MCF 10A (cell line): ENCODE data around the gene TRERF1. TPM values are rescaled to one million over a fixed set of nuclear protein-coding genes. Genes with fewer than 3 reads are reported as not detected.

ENCODE experiments used
- BruUV-seq: library from RNA; stranded (reverse); fragments of 400-500 nt; replicated peaks from 2 replicates; lab custom pipeline; 2021; lab: Mats Ljungman, UMichigan
- CTCF ChIA-PET: fragments of 300-600 bp; sonication (Branson Sonifier 250); formaldehyde crosslinking; extraction: SDS; loops from one replicate; lab custom pipeline; 2021; ENCODE audit warnings: antibody characterized with exemption, inconsistent platforms; lab: Yijun Ruan, JAX
- POLR2A ChIA-PET: fragments of 300-600, 350-650 bp; sonication (Branson Sonifier 250); formaldehyde crosslinking; extraction: SDS; loops from one replicate; lab custom pipeline; 2020; ENCODE audit warnings: antibody characterized with exemption, inconsistent platforms; lab: Yijun Ruan, JAX
- DNase-seq: peaks from one replicate; pipeline ENCODE4 v3.0.0-alpha.2; 2018; ENCODE audit not compliant: unreplicated experiment
- H3K27ac Mint-ChIP-seq: one replicate; pipeline ENCODE4 v1.8.0; 2022; ENCODE audit warnings: mild to moderate bottlenecking, low read depth, mixed read lengths; ENCODE audit not compliant: unreplicated experiment
- H3K27me3 Mint-ChIP-seq: one replicate; pipeline ENCODE4 v1.8.0; 2022; ENCODE audit warnings: mixed read lengths; ENCODE audit not compliant: insufficient read depth, unreplicated experiment
- H3K36me3 Mint-ChIP-seq: one replicate; pipeline ENCODE4 v1.8.0; 2022; ENCODE audit warnings: mild to moderate bottlenecking, moderate library complexity, mixed read lengths; ENCODE audit not compliant: insufficient read depth, unreplicated experiment
- H3K4me1 Mint-ChIP-seq: one replicate; pipeline ENCODE4 v1.8.0; 2022; ENCODE audit warnings: mixed read lengths; ENCODE audit not compliant: insufficient read depth, unreplicated experiment
- H3K4me3 Mint-ChIP-seq: one replicate; pipeline ENCODE4 v1.8.0; 2022; ENCODE audit warnings: mild to moderate bottlenecking, moderate library complexity, mixed read lengths; ENCODE audit not compliant: unreplicated experiment
- H3K9me3 Mint-ChIP-seq: one replicate; pipeline ENCODE4 v1.8.0; 2022; ENCODE audit warnings: mixed read lengths; ENCODE audit not compliant: unreplicated experiment
- intact Hi-C: fragments of 100-400 bp; cut with micrococcal nuclease; formaldehyde crosslinking; loops from 2 replicates; pipeline ENCODE4 v1.14.1; 2022
- total RNA-seq: library from RNA; stranded (reverse); gene quantifications from 2 replicates; pipeline ENCODE4 v1.2.3, GENCODE V29; 2022
- TF ChIP-seq, protein P1 (sequence below): fragments of 200-600 bp; IDR thresholded peaks from one replicate; pipeline ENCODE4 v1.8.0; 2022; ENCODE audit warnings: antibody characterized with exemption, mild to moderate bottlenecking; ENCODE audit not compliant: unreplicated experiment

The TRERF1 gene
- total RNA-seq, 1 experiment from 2014 or later, result 9.4 TPM

DNA sequence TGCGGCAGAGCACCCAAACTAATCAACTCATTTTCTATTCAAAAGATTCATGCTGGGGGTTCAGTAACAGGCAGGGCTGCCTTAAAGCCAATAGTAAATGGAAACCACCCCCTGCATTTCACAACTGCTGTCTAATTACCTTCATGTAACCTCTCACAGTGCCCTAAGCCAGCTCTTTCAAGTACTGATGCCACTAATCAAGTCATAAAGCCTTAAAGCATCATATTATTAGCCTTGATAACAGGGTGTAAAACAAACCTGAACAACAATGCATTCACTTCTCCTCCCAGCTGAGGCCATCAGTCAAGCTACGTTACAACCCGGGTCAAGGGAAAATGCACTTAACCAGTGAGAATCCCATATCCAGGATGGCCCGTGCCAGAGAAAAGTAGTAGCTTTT is 33.0 kb downstream of the TRERF1 start:
- BruUV-seq, result no TSS peak
- Mint-ChIP-seq H3K27me3 (no peaks in the 10 kb centered on the region), H3K36me3 (peaks cover 20% of the 10 kb centered on the region), H3K4me3 (no peak overlapping the region), H3K27ac (no peak overlapping the region), H3K9me3 (no peaks in the 10 kb centered on the region), H3K4me1 (peaks cover 5% of the 10 kb centered on the region)
- CTCF ChIA-PET, result interaction anchor here (0.6 to 1.4 kb wide), 3 partner anchors 113 to 874 kb away, joined by 3 to 5 read pairs (median 3); no protein-coding TSS in a partner anchor
- DNase-seq, result no peak
- POLR2A ChIA-PET, result interaction anchor here (1.4 kb wide), 1 partner anchor 9 kb away, joined by 3 read pairs; no protein-coding TSS in a partner anchor
- TF ChIP-seq, protein P1, sequence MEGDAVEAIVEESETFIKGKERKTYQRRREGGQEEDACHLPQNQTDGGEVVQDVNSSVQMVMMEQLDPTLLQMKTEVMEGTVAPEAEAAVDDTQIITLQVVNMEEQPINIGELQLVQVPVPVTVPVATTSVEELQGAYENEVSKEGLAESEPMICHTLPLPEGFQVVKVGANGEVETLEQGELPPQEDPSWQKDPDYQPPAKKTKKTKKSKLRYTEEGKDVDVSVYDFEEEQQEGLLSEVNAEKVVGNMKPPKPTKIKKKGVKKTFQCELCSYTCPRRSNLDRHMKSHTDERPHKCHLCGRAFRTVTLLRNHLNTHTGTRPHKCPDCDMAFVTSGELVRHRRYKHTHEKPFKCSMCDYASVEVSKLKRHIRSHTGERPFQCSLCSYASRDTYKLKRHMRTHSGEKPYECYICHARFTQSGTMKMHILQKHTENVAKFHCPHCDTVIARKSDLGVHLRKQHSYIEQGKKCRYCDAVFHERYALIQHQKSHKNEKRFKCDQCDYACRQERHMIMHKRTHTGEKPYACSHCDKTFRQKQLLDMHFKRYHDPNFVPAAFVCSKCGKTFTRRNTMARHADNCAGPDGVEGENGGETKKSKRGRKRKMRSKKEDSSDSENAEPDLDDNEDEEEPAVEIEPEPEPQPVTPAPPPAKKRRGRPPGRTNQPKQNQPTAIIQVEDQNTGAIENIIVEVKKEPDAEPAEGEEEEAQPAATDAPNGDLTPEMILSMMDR, result no peak
- intact Hi-C loops, result no loop called here

DNA sequence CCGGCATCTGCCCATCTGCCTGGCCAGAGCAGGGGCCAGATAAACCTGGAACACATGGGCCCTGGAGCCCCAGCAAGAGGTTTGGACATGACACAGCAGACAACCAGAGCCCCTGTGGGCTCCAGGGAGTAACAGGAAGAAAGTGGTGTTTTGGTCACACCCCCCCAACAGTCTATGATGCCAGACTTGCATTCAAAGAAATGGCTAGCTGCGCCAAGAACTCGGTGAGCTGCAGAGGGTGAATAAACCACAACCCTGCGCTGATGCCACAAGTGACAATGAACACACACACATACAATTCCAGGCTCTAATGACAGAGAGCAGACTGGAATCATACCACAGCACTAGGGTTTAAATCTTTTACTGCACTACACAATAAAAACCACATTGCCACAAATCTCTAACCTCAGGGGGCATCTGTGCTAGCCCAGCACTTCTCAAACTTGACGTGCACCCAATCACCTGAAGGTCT is 34.0 kb downstream of the TRERF1 start:
- H3K36me3 Mint-ChIP-seq, result peaks cover 11% of the 10 kb centered on the region
- TF ChIP-seq, protein P1, result no peak
- no peaks in the 10 kb centered on the region for H3K9me3 Mint-ChIP-seq
- POLR2A ChIA-PET, result no interaction called here
- intact Hi-C loops, result no loop called here
- no peaks in the 10 kb centered on the region for H3K27me3 Mint-ChIP-seq
- no peak overlapping the region for H3K4me3 Mint-ChIP-seq
- peaks cover 5% of the 10 kb centered on the region for H3K4me1 Mint-ChIP-seq
- no peak for DNase-seq
- H3K27ac Mint-ChIP-seq, result no peak overlapping the region
- BruUV-seq, result no TSS peak
- CTCF ChIA-PET, result interaction anchor here (1.1 kb wide), 1 partner anchor 114 kb away, joined by 3 read pairs; no protein-coding TSS in a partner anchor

DNA sequence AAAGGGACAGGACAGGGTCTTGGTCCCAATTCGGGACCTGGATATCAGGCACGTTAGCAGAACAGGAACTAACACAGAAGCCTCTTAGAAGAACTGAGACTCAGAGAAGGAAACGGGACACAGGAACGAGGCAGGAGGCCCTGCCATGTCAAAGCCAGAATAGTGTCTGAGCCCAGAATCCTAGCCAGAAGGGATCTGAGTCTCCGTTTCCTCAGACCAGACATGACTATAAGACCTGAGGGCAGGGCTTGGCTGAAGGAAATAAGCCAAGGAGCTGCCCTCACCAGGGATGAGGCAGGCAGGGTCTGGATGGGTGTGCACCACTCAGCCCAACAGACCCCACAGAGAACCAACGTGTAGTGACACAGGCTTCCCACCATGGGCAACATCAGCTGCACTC is 40.3 kb downstream of the TRERF1 start:
- Mint-ChIP-seq H3K9me3 (no peaks in the 10 kb centered on the region), H3K27me3 (no peaks in the 10 kb centered on the region), H3K4me1 (peaks cover 25% of the 10 kb centered on the region), H3K36me3 (peaks cover 25% of the 10 kb centered on the region), H3K4me3 (no peak overlapping the region), H3K27ac (no peak overlapping the region)
- ChIA-PET CTCF (no interaction called here), POLR2A (no interaction called here)
- TF ChIP-seq, protein P1, result no peak
- no peak for DNase-seq
- no TSS peak for BruUV-seq
- intact Hi-C loops, result no loop called here

DNA sequence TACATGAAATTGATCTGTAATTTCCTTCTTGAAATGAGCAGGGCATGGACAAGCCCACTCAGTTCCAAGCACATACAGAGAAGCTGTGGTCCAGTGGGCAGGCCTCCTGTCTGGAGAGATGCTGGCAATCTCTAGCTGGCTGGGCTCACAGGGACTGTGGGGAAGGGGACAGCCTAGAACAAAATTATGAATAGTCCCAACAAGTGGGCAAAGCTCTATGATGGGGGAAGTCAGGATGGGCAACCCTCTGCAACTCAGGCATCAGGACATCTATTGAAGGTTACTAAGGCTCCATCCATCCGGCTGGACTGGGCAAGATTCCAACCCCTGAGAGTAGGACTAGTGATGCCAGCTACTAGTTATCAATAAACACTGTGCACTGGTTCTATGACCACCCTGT is 40.9 kb downstream of the TRERF1 start:
- ChIA-PET POLR2A (no interaction called here), CTCF (no interaction called here)
- DNase-seq, result no peak
- no TSS peak for BruUV-seq
- intact Hi-C loops, result no loop called here
- Mint-ChIP-seq H3K36me3 (peaks cover 25% of the 10 kb centered on the region), H3K27ac (peak overlapping the region; percentile 83), H3K4me3 (no peak overlapping the region), H3K4me1 (peaks cover 31% of the 10 kb centered on the region), H3K27me3 (no peaks in the 10 kb centered on the region), H3K9me3 (no peaks in the 10 kb centered on the region)
- TF ChIP-seq, protein P1, result no peak
